Lung (tissue), 12 donors: ENCODE measurements around the gene STARD13. TPM values are rescaled to one million over a fixed set of nuclear protein-coding genes. Genes with fewer than 3 reads are reported as not detected.

Experiments
- ATAC-seq: fragments of 200-7000 bp; cut with Tn5 transposase; one replicate; pipeline ENCODE4 v1.9.1; 2020; ENCODE audit warnings: moderate number of reproducible peaks; ENCODE audit not compliant: insufficient read depth, low FRiP score
- DNase-seq, 3 donors: peaks; one replicate each; pipeline ENCODE4 v3.0.0-alpha.2; 2013 to 2017
- H3K27ac ChIP-seq, 2 donors: one replicate each; pipeline ENCODE4 v1.5.1; 2013; ENCODE audit warnings: mild to moderate bottlenecking in 2 of 2, moderate library complexity in 2 of 2, control low read depth in 1 of 2, inconsistent platforms in 1 of 2, low read depth in 1 of 2, low read length in 1 of 2
- H3K27me3 ChIP-seq, 3 donors: one replicate each; pipeline ENCODE4 v1.5.1; 2013; ENCODE audit warnings: low read length in 2 of 3; ENCODE audit not compliant: control insufficient read depth in 3 of 3, insufficient read depth in 3 of 3
- H3K36me3 ChIP-seq, 4 donors: one replicate each; pipeline ENCODE4 v1.5.1; 2013; ENCODE audit warnings: low read length in 4 of 4, mild to moderate bottlenecking in 1 of 4, moderate library complexity in 1 of 4; ENCODE audit not compliant: control insufficient read depth in 4 of 4, insufficient read depth in 4 of 4
- H3K4me1 ChIP-seq, 5 donors: one replicate each; pipeline ENCODE4 v1.5.1; 2013; ENCODE audit warnings: low read length in 5 of 5, mild to moderate bottlenecking in 2 of 5, moderate library complexity in 1 of 5; ENCODE audit not compliant: control insufficient read depth in 5 of 5, insufficient read depth in 5 of 5
- H3K4me3 ChIP-seq: one replicate; pipeline ENCODE4 v1.5.1; 2013; ENCODE audit warnings: mild to moderate bottlenecking, control low read depth, moderate library complexity
- H3K9ac ChIP-seq, 2 donors: one replicate each; pipeline ENCODE4 v1.5.1; 2013; ENCODE audit warnings: low read length in 2 of 2, control low read depth in 1 of 2; ENCODE audit not compliant: insufficient read depth in 1 of 2
- H3K9me3 ChIP-seq, 4 donors: one replicate each; pipeline ENCODE4 v1.5.1; 2013; ENCODE audit warnings: low read length in 3 of 4, mild to moderate bottlenecking in 1 of 4, moderate library complexity in 1 of 4; ENCODE audit not compliant: control insufficient read depth in 4 of 4, insufficient read depth in 3 of 4
- CTCF ChIP-seq: IDR thresholded peaks from 2 replicates; pipeline ENCODE4 v1.5.1; 2012; ENCODE audit warnings: mild to moderate bottlenecking; ENCODE audit errors: control extremely low read depth, extremely low read depth
- WGBS, 2 donors: extraction: QIAGEN DNeasy Blood & Tissue Kit; methylation state at CpG; one replicate each; pipeline ENCODE4 v1.1.7; 2013; 5-methylcytosine and 5-hydroxymethylcytosine counted together
- polyA plus RNA-seq, 2 donors: library from polyadenylated mRNA; stranded (reverse); fragments of 200-250 nt; gene quantifications; one replicate each; pipeline ENCODE4 v1.2.1, GENCODE V29; 2013
- total RNA-seq, 2 donors: library from RNA; depleted of rRNA in 1 of 2; stranded (reverse); fragments of >200 nt in 1 of 2; gene quantifications; one replicate each; pipeline ENCODE4 v1.2.1, GENCODE V29; 2014 to 2021
- donor health status: control.
- donor health status: control.
- donor health status: Bipolar disorder and iron deficiency.
- donor health status: healthy.
- donor health status: DM: yes; HTN: yes; CAD: no.

STARD13 gene
- total and polyA plus RNA-seq, 4 donors, result 7.9 to 91.6 (median 29.7) TPM

DNA sequence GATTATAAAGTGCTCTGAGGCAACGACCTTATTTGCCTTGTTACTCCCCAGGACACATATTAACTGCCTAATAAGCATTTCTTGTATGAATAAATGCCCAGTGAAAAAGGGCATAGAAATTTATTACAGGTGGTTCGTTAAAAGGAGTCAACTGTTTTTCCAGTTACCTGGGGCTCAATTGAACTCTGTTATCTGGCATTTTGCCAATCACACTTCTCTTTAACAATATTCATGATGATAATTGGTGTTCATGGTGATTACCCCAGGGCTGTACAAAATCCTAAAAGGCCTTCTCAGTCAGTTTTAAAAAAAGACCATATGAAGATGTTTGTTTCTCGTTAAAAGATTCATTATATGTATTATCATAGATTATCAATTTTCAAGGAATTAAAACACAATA is 212.2 kb downstream of the STARD13 start:
- H3K36me3 ChIP-seq, result no peaks in the 10 kb centered on the region
- H3K27ac ChIP-seq, result no peak overlapping the region
- TF ChIP-seq CTCF, result no peak
- no peaks in the 10 kb centered on the region for H3K9me3 ChIP-seq
- ATAC-seq (no peak), DNase-seq (no peak)
- H3K4me1 ChIP-seq, result no peaks in the 10 kb centered on the region
- no peak overlapping the region for H3K9ac ChIP-seq
- H3K4me3 ChIP-seq, result no peak overlapping the region
- H3K27me3 ChIP-seq, result no peaks in the 10 kb centered on the region
- 91 to 95% methylated on average over 3 of the region's 3 CpGs for WGBS, 2 donors

GRCh38 chr13:33072759-33073158 is 212.8 kb downstream of the STARD13 start:
- no peaks in the 10 kb centered on the region for H3K4me1 ChIP-seq
- 75 to 98% methylated on average over 1 of the region's 1 CpG for WGBS, 2 donors
- no peak overlapping the region for H3K27ac ChIP-seq
- no peak for TF ChIP-seq CTCF
- H3K27me3 ChIP-seq, result no peaks in the 10 kb centered on the region
- H3K9ac ChIP-seq, result no peak overlapping the region
- DNase-seq (no peak), ATAC-seq (no peak)
- H3K4me3 ChIP-seq, result no peak overlapping the region
- H3K9me3 ChIP-seq, result no peaks in the 10 kb centered on the region
- no peaks in the 10 kb centered on the region for H3K36me3 ChIP-seq

DNA sequence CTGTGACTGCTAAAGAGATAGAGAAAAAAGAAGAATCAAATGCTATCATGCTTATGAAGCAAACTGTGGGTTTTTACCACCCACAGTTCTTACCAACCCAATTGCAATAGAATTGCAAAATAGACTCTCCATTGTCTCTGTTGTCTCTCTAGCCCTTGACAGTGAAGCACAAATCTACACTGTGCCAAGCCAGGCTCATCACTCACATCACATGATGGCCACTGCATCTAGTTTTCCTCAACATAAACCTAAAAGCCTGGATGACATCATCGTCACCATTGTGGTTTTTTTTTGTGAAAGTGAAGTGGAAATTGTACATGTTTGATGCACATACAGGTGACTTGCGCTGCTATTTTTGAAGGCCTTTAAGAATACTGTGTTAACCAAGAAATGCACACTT is 213.3 kb downstream of the STARD13 start:
- no peak for DNase-seq
- Histone ChIP-seq H3K9me3 (no peaks in the 10 kb centered on the region), H3K36me3 (no peaks in the 10 kb centered on the region), H3K27ac (no peak overlapping the region), H3K4me3 (no peak overlapping the region), H3K9ac (no peak overlapping the region), H3K27me3 (no peaks in the 10 kb centered on the region), H3K4me1 (no peaks in the 10 kb centered on the region)
- no peak for TF ChIP-seq CTCF
- WGBS, 2 donors, result 88 to 90% methylated on average over 2 of the region's 2 CpGs
- no peak for ATAC-seq

- no peak overlapping the region for H3K27ac ChIP-seq
- no peak for TF ChIP-seq CTCF
- no peaks in the 10 kb centered on the region for H3K27me3 ChIP-seq
- H3K9me3 ChIP-seq, result no peaks in the 10 kb centered on the region
- ATAC-seq (no peak), DNase-seq (no peak)
- H3K4me1 ChIP-seq, result no peaks in the 10 kb centered on the region
- H3K4me3 ChIP-seq, result no peak overlapping the region
- peaks cover 0 to 2% (median 0%) of the 10 kb centered on the region in 4 donors for H3K36me3 ChIP-seq
- no peak overlapping the region for H3K9ac ChIP-seq
- WGBS, 2 donors, result 88 to 89% methylated on average over 2 of the region's 2 CpGs
These were observed 214.8 kb downstream of the STARD13 start for GRCh38 chr13:33070713-33071112.
